GM19099 (cell line): ENCODE measurements around the gene IQSEC1.

Source experiments
- POLR2A ChIP-seq: IDR thresholded peaks from 3 replicates; pipeline ENCODE4 v1.6.1; 2011; ENCODE audit warnings: low read depth; ENCODE audit not compliant: insufficient read length; ENCODE audit errors: extremely low read depth

IQSEC1 gene

DNA sequence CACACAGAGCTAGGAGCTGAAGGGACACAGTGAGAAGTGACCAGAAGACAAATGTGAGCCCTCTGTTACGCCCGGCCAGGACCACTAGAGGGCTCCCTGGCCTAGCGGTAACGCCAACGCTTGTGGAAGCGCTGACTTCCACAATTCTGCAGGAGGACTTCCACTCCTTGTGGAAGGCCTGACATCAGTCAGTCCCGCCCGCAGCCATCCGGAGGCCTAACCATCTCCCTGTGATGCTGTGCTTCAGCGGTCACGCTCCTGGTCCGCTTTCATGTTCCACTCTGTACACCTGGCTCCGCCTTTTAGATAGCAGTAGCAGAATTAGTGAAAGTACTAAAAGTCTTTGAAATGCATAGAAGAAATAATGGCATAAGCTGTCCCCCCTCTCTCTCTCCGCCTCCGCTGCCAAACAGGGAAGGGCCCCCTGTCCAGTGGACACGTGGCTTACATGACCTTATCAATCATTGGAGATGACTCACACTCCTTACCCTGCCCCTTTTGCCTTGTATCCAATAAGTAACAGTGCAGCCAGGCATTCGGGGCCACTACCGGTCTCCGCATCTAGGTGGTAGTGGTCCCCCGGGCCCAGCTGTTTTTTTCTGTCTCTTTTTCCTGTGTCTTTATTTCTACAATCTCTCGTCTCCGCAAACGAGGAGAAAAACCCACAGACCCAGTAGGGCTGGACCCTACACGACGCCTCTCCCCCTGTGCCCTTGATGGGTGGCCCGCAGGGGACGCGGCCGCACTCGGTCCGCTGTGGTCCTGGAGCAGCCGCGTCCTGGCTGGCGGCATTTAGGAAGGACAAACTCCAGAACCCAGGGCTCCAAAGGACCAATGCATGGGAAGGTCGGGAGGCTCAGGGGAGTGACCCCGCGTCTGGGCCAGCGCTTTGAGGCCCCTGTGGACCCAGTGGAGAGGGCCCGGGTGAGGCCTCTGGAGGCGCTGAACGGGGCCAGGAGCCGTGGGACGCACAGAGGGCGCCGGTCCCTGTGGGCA is 204.9 kb downstream of the IQSEC1 start:
- TF ChIP-seq POLR2A: no peak

GRCh38 chr3:12866836-12867235 is 206.4 kb downstream of the IQSEC1 start:
- no peak for TF ChIP-seq POLR2A

GRCh38 chr3:12865271-12865670 is 208.0 kb downstream of the IQSEC1 start:
- TF ChIP-seq POLR2A: no peak

- TF ChIP-seq POLR2A: no peak
Measured at GRCh38 chr3:12862387-12862786, 210.8 kb downstream of the IQSEC1 start.

DNA sequence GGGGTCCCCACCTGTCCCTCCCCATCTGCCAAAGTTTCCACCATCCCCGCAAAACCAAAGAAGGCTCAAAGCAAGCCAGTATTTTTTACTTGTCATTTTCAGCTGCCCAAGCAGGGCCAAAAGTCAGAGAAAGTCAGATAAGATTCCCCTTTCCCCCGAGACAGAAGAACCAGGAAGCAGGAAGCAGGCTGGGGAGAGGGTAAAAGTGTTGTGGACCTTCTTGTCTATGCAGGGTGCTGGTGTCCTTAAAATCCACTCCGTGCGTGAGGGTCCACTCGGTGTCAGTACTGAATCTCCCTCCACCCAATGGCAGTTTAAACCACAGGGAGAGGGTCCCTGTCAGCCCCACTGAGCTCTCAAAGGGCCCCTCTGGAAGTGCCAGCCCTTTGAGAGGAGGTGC is 211.6 kb downstream of the IQSEC1 start:
- TF ChIP-seq POLR2A: no peak

GRCh38 chr3:12859840-12860239 is 213.4 kb downstream of the IQSEC1 start:
- TF ChIP-seq POLR2A: no peak

DNA sequence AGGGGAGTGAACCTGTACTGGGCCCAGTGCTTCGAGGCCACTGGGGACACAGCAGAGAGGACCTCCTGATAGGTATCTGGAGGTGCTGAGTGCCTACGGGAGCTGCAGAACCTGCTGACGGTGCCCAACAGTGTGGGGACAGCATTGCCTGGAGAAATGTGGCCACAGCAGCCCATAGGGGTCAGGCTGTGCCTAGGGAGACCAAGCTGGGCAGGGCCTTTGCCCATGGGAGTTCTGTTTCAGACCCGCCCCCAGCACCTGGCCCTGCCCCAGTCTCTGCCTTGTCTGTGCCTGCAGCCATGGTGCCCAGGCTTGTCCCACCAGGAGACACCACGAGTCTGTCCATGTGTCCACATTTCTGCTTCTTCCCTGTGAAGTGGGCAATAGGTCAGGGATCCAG is 216.6 kb downstream of the IQSEC1 start:
- no peak for TF ChIP-seq POLR2A

- no peak for TF ChIP-seq POLR2A
Measured at GRCh38 chr3:12854565-12854964, 218.7 kb downstream of the IQSEC1 start.

GRCh38 chr3:12852201-12852600 is 221.0 kb downstream of the IQSEC1 start:
- no peak for TF ChIP-seq POLR2A
